Fibroblast of lung (primary cell): ENCODE results near the gene CDKAL1. TPM values are rescaled to one million over a fixed set of nuclear protein-coding genes. Genes with fewer than 3 reads are reported as not detected.
A peak's percentile ranks its signal among the peaks of the same experiment; 100 is the strongest.

Source experiments
- DNase-seq, 2 donors: peaks; one replicate each; pipeline versions ENCODE4 v3.0.0 to v3.0.0-alpha.2; 2010; ENCODE audit warnings: low read depth in 2 of 2
- H2AFZ ChIP-seq: 2 replicates; pipeline ENCODE4 v1.5.1; 2012; ENCODE audit warnings: low read length, control low read depth, inconsistent platforms
- H3K27ac ChIP-seq: 2 replicates; pipeline ENCODE4 v1.5.1; 2011; ENCODE audit warnings: low read length, control low read depth; ENCODE audit not compliant: insufficient read depth
- H3K27me3 ChIP-seq: 2 replicates; pipeline ENCODE4 v1.5.1; 2011; ENCODE audit warnings: mild to moderate bottlenecking, low read length; ENCODE audit not compliant: control insufficient read depth, insufficient read depth
- H3K36me3 ChIP-seq: 2 replicates; pipeline ENCODE4 v1.5.1; 2011; ENCODE audit warnings: low read length; ENCODE audit not compliant: control insufficient read depth, insufficient read depth
- H3K4me1 ChIP-seq: 2 replicates; pipeline ENCODE4 v1.5.1; 2011; ENCODE audit warnings: low read length; ENCODE audit not compliant: control insufficient read depth, insufficient read depth; ENCODE audit errors: extremely low read depth
- H3K4me2 ChIP-seq: 2 replicates; pipeline ENCODE4 v1.5.1; 2011; ENCODE audit warnings: low read length, control low read depth; ENCODE audit not compliant: insufficient read depth; ENCODE audit errors: extremely low read depth
- H3K4me3 ChIP-seq, 4 experiments: fragments of 200-600 bp in 1 of 4; sonication (generic) in 1 of 4; replicated peaks in 1 of 4; 2 replicates each; pipeline ENCODE4 v1.5.1; 2011 to 2016; ENCODE audit warnings: low read length in 4 of 4, low read depth in 3 of 4, mild to moderate bottlenecking in 3 of 4, control low read depth in 2 of 4, inconsistent platforms in 1 of 4, mixed read lengths in 1 of 4; ENCODE audit not compliant: insufficient read depth in 1 of 4; ENCODE audit errors: control extremely low read depth in 1 of 4
- H3K79me2 ChIP-seq: 2 replicates; pipeline ENCODE4 v1.5.1; 2012; ENCODE audit warnings: mild to moderate bottlenecking, low read length, inconsistent platforms; ENCODE audit not compliant: control insufficient read depth, insufficient read depth
- H3K9ac ChIP-seq: 2 replicates; pipeline ENCODE4 v1.5.1; 2011; ENCODE audit warnings: mild to moderate bottlenecking, low read length, control low read depth; ENCODE audit not compliant: insufficient read depth
- H3K9me3 ChIP-seq: 2 replicates; pipeline ENCODE4 v1.5.1; 2012; ENCODE audit warnings: low read depth, low read length; ENCODE audit not compliant: control insufficient read depth, insufficient read depth
- H4K20me1 ChIP-seq: 2 replicates; pipeline ENCODE4 v1.5.1; 2011; ENCODE audit warnings: low read length; ENCODE audit not compliant: control insufficient read depth, insufficient read depth; ENCODE audit errors: extremely low read depth
- EZH2 ChIP-seq: IDR thresholded peaks from 2 replicates; pipeline ENCODE4 v1.5.1; 2012; ENCODE audit warnings: low read length, control low read depth, mild to moderate bottlenecking; ENCODE audit errors: missing control alignments
- polyA plus RNA-seq, 2 donors: library from polyadenylated mRNA; depleted of rRNA in 1 of 2; stranded (reverse) in 1 of 2; unstranded in 1 of 2; fragments of >200 nt; gene quantifications; 2 replicates each; pipeline ENCODE4 v1.2.1, GENCODE V29; 2011 to 2012; ENCODE audit warnings: missing spikeins in 1 of 2
- total RNA-seq: library from RNA; depleted of rRNA; stranded (reverse); fragments of >200 nt; gene quantifications from 2 replicates; pipeline ENCODE4 v1.2.1, GENCODE V29; 2014
- TF ChIP-seq, protein P1 (sequence below), 2 donors: IDR thresholded peaks in 1 of 2; conservative IDR thresholded peaks in 1 of 2; 1 replicate in 1 of 2; 2 replicates in 1 of 2; pipeline ENCODE4 v1.5.1; 2011 to 2012; ENCODE audit warnings: low read length in 2 of 2, control low read depth in 1 of 2, inconsistent platforms in 1 of 2, low read depth in 1 of 2, mild to moderate bottlenecking in 1 of 2

Gene CDKAL1
- total and polyA plus RNA-seq, 2 donors (not counting 1 experiment from before 2014, with no cell fraction given): 7.4 to 15.0 TPM

DNA sequence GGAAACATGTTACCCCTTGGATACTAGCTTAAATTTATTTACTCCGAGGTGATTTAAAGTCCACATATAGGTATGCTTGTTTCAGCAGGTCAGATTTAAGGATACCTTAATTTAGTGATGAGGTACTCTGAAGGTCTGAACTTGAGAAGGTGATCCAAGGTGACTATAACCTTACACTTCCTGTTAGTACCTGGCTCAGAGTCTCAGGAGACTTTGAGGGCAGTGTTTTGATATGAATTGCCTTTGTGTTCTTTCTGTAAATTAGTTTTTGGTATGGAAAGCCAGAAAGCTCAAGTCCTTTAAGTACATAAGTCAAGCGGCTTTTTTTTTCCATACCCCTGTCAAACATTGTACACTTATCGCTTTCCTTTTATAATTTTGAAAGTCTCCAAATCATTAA lies 489.0 kb downstream of the CDKAL1 start:
- no peak overlapping the region for H3K27ac ChIP-seq
- peaks cover 2% of the 10 kb centered on the region for H3K4me1 ChIP-seq
- no peak overlapping the region for H3K9ac ChIP-seq
- no peak overlapping the region for H2AFZ ChIP-seq
- no peaks in the 10 kb centered on the region for H3K27me3 ChIP-seq
- no peak for TF ChIP-seq EZH2
- TF ChIP-seq, protein P1, sequence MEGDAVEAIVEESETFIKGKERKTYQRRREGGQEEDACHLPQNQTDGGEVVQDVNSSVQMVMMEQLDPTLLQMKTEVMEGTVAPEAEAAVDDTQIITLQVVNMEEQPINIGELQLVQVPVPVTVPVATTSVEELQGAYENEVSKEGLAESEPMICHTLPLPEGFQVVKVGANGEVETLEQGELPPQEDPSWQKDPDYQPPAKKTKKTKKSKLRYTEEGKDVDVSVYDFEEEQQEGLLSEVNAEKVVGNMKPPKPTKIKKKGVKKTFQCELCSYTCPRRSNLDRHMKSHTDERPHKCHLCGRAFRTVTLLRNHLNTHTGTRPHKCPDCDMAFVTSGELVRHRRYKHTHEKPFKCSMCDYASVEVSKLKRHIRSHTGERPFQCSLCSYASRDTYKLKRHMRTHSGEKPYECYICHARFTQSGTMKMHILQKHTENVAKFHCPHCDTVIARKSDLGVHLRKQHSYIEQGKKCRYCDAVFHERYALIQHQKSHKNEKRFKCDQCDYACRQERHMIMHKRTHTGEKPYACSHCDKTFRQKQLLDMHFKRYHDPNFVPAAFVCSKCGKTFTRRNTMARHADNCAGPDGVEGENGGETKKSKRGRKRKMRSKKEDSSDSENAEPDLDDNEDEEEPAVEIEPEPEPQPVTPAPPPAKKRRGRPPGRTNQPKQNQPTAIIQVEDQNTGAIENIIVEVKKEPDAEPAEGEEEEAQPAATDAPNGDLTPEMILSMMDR (conservative IDR thresholded peaks at IDR 0.05 in 1 of 2, IDR thresholded peaks at IDR 0.05 in 1 of 2; ENCODE audit: low read depth in 1 of 2, low read length in 2 of 2): no peak
- H3K4me3 ChIP-seq: no peak overlapping the region
- no peaks in the 10 kb centered on the region for H3K9me3 ChIP-seq
- H3K36me3 ChIP-seq: no peaks in the 10 kb centered on the region
- no peak overlapping the region for H3K4me2 ChIP-seq
- DNase-seq: no peak
- no peaks in the 10 kb centered on the region for H4K20me1 ChIP-seq
- no peaks in the 10 kb centered on the region for H3K79me2 ChIP-seq

DNA sequence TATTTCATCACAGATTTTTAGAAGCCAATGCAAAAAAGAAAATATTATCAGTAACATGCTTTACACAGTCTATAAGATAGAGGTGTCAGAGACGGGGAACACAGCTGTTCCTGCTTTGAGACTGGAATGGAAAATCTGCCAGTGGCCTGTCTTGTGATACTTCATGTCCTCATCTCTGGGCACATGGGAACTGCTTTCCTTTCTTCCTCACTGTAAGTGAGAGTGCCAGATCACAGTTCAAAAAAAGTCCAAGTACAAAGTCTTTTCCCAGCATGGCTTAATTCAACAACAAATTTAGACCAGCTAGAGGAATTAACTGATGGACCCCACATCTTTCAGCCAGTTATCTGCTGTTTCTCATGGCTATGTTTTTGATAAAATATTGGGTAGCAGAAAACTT lies 490.4 kb downstream of the CDKAL1 start:
- DNase-seq: peak in 1 of 2 donors; percentile 74

DNA sequence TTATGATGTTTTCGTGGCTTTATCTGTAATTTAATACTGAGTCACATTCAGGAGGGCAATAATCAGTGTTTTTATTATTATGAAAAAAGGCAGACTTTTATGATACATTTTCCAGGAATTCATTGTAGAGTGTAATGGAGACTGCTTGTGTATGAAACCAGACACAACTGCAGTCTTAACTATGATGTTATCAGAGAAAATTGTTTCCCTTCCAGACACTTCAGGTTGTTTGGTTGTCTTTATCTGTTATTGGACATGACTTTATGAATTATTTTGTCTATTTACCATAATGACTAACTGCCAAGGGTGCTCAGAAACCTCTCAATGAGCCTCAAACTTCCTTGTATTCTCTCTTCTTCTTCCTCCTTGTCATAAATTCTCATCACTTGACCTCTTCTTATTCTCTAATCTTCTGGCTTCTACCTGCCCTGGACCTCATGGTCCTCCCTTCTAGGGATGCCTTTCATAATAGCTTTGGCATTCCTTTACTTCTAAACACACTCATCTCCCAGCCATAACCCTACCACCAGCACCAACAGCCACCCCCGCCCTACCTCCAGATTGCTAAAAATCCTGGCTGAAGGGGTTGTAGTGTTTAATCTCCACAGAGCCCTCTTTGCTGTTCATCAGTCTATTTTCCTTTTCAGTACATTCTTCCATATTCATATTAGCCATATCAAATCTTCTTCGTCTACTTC lies 492.5 kb downstream of the CDKAL1 start:
- no peaks in the 10 kb centered on the region for H4K20me1 ChIP-seq
- H3K36me3 ChIP-seq: no peaks in the 10 kb centered on the region
- TF ChIP-seq EZH2: no peak
- TF ChIP-seq, protein P1 (conservative IDR thresholded peaks at IDR 0.05 in 1 of 2, IDR thresholded peaks at IDR 0.05 in 1 of 2; ENCODE audit: low read depth in 1 of 2, low read length in 2 of 2): no peak
- no peaks in the 10 kb centered on the region for H3K79me2 ChIP-seq
- peaks cover 2% of the 10 kb centered on the region for H3K4me1 ChIP-seq
- no peak overlapping the region for H2AFZ ChIP-seq
- no peaks in the 10 kb centered on the region for H3K9me3 ChIP-seq
- no peak overlapping the region for H3K4me2 ChIP-seq
- no peak overlapping the region for H3K9ac ChIP-seq
- peak in 1 of 2 donors; percentile 91 for DNase-seq
- no peaks in the 10 kb centered on the region for H3K27me3 ChIP-seq
- H3K27ac ChIP-seq: no peak overlapping the region
- H3K4me3 ChIP-seq: no peak overlapping the region

More for the DNA sequence above, 490.4 kb downstream of the CDKAL1 start:
- H3K36me3 ChIP-seq: no peaks in the 10 kb centered on the region
- no peak overlapping the region for H2AFZ ChIP-seq
- H3K79me2 ChIP-seq: no peaks in the 10 kb centered on the region
- H4K20me1 ChIP-seq: no peaks in the 10 kb centered on the region
- H3K27ac ChIP-seq: no peak overlapping the region
- no peaks in the 10 kb centered on the region for H3K9me3 ChIP-seq
- H3K4me3 ChIP-seq: no peak overlapping the region
- TF ChIP-seq, protein P1 (conservative IDR thresholded peaks at IDR 0.05 in 1 of 2, IDR thresholded peaks at IDR 0.05 in 1 of 2; ENCODE audit: low read depth in 1 of 2, low read length in 2 of 2): no peak
- TF ChIP-seq EZH2: no peak
- H3K4me2 ChIP-seq: no peak overlapping the region
- no peaks in the 10 kb centered on the region for H3K27me3 ChIP-seq
- H3K9ac ChIP-seq: no peak overlapping the region
- H3K4me1 ChIP-seq: peaks cover 2% of the 10 kb centered on the region
